Stomach (tissue), 4 donors: ENCODE results near the gene FITM2.

Source experiments
- EP300 ChIP-seq: sonication (generic); formaldehyde crosslinking; IDR thresholded peaks from one replicate; pipeline ENCODE4 v1.6.1; 2017; ENCODE audit warnings: antibody characterized with exemption
- POLR2AphosphoS5 ChIP-seq, 3 donors: sonication (generic); formaldehyde crosslinking; IDR thresholded peaks; one replicate each; pipeline ENCODE4 v1.6.1; 2016; ENCODE audit warnings: antibody characterized with exemption in 3 of 3
- TF ChIP-seq, protein P1 (sequence below), 7 experiments: fragments of 450-650 bp in 4 of 7; fragments of 200-600 bp in 3 of 7; sonication (generic) in 3 of 7; IDR thresholded peaks; one replicate each; pipeline ENCODE4 v1.5.1; 2016 to 2019; ENCODE audit warnings: antibody characterized with exemption in 7 of 7, control low read depth in 2 of 7, mild to moderate bottlenecking in 1 of 7

DNA sequence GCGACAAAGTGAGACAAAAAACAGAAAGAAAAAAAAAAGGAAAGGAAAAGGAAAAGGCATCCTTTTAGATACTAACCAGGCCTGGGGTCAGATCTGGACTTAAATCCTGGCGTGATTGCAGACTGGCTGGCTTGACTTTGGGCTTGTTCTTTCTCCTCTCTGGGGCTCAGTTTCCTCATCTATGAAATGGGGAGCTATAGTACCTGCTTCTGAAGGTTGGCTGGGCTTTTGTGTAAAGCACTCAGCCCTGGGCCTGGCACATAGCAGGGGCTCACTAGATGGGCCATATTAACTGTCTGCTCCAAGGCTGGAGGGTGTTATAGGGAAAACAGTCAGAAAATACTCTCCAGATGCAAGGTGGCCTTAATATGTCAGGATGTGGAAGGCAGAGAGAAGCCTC lies 24.7 kb upstream of the FITM2 start:
- TF ChIP-seq POLR2AphosphoS5 (IDR thresholded peaks at IDR 0.05), result no peak
- TF ChIP-seq, protein P1, sequence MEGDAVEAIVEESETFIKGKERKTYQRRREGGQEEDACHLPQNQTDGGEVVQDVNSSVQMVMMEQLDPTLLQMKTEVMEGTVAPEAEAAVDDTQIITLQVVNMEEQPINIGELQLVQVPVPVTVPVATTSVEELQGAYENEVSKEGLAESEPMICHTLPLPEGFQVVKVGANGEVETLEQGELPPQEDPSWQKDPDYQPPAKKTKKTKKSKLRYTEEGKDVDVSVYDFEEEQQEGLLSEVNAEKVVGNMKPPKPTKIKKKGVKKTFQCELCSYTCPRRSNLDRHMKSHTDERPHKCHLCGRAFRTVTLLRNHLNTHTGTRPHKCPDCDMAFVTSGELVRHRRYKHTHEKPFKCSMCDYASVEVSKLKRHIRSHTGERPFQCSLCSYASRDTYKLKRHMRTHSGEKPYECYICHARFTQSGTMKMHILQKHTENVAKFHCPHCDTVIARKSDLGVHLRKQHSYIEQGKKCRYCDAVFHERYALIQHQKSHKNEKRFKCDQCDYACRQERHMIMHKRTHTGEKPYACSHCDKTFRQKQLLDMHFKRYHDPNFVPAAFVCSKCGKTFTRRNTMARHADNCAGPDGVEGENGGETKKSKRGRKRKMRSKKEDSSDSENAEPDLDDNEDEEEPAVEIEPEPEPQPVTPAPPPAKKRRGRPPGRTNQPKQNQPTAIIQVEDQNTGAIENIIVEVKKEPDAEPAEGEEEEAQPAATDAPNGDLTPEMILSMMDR (IDR thresholded peaks at IDR 0.05), result no peak
- no peak for TF ChIP-seq EP300
